HG03432 (cell line): ENCODE data around the gene P2RY11.

Experiments used
- ATAC-seq: cut with Tn5 transposase; IDR thresholded peaks from one replicate; pipeline ENCODE4 v1.9.1; 2021; ENCODE audit warnings: mild to moderate bottlenecking, moderate library complexity; ENCODE audit not compliant: unreplicated experiment

The P2RY11 gene

DNA sequence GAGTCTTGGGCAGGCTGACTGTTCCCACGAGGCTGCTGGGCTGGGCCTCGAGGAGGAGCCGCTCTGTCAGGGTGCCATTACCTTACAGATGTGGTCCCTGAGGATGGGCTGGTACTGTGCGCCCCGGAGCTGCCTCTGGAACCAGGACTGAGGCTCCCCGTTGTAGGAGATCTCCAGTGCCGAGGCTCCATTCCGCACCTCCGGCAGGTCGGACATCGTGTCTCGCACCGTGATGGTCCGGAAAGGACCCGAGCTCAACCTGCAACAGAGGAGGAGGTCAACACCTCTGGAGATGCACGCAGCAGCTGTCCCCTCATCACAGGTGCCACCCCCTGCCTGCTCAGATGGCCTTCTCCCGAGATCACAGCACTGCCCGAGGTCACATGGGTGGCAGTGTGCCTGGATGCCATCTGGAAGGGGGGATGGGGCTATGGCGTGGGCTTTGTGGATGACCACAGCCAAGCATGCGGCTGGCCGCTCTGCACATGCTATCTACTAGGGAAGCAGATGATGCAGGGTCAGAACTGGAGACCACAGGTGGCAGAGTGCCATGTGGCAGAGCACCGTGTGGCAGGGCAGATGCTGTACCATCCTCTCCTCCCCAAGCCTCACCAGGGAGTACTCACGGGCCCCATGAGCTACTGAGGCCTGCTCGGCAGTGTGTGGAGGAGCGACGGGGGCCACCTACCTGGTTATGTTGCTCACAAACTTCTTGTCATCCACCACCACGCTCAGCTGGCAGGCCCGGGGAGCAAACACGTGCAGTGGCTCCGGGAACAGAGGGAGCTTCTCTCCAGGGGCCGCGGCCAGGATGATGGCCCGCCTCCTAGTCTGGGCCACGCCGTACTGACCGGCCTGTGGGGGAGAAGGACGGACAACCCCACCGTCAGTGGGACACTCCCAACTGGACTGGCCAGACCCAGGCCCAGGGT is 26.5 kb downstream of the P2RY11 start:
- ATAC-seq = no peak

DNA sequence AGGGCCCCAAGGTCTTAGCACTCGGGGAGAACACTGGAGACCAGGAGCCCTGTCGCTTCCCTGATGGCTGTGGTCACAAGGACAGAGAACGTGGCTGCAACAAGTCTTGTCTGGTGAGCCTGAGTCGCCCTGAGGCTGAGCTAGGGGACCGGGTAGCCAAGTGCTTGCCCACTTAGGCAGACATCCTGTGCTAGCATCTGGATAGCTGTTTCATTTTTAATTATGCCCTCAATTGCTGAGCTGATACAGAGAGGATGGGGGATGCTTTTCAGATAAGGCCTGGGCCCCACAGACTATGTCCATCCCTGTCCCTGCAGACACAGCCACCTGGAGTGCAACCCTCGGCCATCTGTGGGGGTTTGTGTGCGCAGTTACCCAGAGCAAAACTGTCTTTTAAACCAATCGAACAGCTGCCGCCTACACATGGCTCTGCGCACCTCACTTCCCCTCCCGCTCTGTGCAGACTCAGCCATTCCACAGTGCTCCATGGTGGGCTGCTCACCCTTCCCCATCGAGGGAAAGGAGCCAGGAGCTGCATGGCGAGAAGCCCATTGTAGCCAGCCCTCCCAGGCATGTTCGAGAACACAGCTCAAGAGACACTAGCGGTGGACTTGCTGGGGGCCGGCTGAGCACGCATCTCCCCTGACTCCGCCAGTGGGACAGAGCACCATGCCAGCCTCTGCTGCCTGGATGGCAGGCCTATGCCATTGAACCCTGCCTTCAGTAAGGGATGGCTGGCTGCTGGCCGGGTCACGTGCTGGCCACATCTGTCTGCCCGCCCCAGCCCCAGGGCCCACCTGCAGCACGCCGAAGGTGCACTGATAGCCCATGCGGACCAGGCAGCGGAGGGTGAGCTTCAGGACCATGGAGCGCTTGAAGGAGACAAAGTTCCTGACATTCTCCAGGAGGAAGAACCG is 27.6 kb downstream of the P2RY11 start:
- ATAC-seq = no peak

DNA sequence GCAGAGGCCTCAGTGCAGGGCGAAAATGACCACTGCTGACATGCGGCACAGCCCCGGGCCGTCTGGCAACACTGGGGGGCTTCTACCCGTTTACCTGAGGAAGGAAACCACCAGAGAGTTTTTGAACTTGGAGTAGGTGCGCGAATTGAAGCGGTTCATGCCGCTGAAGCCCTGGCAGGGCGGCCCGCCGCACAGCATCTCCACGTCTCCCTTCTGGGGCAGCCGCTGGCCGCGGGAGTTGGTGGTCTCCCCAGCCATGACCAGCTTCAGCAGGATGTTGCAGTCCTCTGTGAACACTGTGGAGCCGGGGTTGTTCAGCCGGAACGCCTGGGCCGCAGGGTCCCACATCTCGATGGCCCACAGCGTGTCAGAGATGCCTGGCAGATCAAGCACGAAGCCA is 28.5 kb downstream of the P2RY11 start:
- no peak for ATAC-seq

DNA sequence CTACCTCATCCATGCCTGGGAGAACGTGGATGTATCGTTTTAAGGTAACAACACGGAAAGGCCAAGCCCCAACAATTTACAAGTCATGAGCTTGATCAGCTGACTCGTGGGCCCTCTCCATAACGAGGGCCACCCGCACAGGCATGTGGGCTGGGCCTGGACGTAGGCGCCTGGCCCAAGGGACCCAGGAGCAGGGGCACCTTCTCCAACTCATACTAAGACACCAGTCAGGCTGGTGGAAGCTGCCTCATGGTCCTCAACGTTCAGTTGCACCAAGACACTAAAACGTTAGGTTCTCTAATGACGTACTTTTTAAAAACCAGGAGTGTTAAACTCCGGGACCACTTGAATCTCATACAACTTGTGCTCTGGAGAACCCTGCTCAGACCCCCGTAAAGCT is 30.0 kb downstream of the P2RY11 start:
- ATAC-seq = no peak

DNA sequence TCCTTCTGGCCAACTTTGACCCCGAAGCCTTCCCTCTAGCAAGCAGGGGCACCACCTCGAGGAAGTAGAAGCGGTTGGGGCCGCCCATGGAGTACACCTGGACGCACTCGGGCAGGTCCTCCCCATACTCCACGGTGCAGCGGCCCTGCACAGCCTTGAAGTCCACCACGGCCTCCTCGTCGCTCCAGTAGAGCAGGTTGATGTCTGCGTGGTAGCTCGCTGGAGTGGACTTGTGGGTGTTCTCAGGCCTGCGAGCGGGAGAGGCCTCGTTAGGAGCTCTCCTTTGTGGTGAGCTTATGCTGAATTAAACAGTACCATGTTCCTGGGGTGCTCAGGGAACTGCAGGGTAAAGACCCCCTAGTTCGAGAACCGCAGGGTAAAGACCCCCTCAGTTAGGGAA is 30.5 kb downstream of the P2RY11 start:
- ATAC-seq = no peak

DNA sequence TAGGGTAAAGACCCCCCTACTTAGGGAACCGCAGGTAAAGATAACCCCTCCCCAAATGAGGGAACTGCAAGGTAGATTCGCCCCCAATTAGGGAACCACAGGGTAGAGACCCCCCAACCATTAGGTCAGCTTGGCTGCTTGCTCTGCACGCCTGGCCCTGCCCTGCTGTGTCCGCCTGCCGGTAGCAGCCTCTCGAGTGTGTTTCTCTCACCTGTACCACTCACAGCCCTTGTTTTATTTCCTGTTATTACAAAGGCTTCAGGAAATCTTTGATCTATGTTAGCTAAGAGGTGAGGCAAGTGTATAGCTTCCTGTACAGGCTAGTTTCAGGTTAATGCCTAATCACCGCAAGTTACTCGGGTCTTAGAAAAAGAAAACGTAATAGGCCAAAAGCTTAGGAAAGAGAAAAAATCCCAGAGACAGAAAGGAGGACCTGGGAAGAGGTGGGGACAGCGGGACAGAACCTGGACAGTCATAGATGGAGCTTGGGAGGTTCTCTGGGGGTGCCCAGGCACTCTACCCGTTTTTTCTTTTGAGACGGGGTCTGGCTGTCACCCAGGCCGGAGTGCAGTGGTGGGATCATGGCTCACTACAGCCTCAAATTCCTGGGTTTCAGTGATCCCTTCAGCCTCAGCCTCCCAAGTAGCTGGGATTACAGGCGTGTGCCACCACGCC is 31.3 kb downstream of the P2RY11 start:
- no peak for ATAC-seq

DNA sequence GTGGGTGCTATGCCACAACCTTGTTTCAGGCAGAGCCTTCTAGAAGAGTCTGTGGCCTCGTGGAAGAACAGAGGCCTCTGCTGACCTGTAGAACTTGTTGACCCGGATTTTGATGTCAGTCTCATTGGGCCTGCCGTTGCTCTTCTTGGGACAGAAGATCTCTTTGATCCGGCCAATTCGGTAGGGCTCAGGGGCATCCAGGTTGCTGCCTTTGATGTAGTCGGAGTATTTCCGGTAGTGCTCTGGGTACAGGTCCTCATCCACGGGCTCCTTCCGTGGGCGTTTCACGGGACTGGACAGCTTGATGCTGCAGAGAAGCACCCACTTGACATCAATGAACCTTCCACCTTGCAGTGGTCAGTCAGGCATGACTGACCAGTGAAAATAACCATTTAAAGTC is 32.2 kb downstream of the P2RY11 start:
- ATAC-seq = no peak

DNA sequence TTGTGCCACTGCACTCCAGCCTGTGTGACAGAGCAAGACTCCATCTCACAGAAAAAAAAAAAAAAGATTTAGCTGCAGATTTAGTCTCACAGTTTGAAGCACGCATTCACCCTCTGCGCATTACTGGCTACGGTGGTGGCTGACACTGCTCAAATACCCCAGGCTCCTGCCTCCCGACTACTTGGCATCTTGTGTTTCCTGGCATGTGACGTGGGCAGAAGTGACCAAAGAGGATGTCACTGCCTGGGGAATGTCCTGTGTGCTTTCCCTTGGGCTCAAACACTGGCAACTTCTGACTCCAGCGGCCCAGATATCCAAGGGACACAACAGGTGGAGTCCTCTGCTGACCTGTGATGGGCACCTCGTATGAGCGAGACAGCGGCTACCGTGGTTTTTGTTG is 32.9 kb downstream of the P2RY11 start:
- no peak for ATAC-seq

DNA sequence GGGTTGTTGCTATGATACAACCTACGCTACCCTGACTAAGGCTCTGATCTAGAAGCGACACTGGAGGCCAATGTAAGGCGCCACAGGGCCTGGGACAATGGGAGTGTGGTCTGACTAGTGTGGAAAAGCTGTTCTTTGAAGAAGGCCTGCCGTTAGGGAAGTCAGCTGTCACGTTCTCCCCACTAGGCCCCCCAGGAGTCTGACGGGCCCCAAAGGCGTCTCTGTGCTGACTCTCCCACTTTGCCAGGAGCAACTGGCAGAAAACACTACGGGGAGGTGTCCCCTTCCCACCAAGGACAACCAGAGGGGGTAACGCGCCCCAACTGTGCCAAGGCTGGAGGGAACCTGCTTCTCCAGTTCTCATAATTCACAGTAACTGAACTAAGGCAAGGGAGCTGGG is 33.5 kb downstream of the P2RY11 start:
- ATAC-seq = no peak

DNA sequence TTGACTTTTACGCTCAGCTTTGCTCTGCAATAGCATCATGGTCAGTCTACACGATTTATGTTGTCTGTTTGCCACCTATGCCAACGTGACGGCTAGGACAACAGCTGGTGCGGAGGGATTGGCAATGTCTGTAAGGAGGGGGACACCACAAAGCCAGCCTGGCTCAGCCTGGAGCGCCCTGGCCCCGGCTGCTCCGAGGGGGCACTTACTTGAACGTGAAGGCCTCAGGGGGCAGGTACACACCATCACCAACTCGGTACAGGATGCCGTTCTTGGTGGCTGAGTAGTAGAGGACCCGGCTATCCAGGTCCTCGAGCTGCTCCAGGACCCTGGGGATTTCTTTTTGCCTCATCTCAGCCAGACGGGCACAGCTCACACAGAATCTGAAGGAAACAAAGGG is 34.6 kb downstream of the P2RY11 start:
- no peak for ATAC-seq

DNA sequence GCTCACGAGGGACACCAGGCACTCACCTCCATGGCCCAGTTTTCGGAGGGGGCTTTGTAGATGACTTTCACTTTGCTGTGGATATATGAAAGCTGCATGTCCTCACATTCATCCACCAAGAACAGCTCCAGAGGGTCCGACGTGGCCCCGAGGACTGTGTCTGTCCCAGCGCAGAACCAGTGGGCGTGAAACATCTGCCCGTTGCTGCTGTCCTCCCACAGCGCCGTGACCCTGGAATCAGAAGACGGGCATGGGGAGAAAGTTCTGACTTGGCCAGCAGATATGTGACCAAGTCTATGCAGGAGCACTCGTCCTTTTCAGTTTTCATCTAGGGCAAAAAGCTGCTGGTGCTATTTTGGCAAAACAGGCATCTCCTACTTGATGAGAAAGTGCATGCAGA is 37.9 kb downstream of the P2RY11 start:
- no peak for ATAC-seq

DNA sequence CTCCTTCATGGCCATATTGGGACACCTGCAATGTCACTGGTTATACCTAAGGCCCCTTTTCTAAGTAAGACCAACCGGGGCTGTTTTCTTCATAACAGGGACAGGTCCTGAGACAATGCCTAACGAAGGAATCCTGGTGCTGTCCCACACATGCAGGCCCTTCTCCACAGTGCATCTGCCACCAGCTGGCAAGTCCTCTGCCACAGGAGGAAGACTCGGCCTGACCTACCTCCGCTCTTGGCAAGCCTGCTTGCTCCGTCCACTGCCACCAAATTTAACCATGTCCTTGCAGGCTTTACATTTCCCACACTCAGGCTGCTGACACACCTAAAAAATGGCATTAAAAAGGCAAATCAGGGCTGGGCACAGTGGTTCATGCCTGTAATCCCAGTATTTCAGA is 40.0 kb downstream of the P2RY11 start:
- ATAC-seq = no peak

DNA sequence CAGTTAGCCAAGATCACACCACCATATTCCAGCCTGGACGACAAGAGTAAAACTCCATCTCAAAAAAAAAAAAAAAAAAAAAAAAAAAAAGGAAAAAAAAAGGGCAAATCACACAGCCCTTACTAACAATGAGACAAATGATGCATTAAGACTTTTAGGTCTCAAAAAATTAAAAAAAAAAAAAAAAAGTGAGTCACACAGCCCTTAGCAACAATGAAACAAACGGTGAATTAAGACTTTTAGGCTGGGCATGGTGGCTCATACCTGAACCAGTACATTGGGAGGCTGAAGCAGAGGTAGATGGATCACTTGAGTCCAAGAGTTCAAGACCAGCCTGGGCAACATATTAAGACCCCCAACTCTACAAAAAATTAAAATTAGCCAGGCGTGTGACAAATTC is 40.6 kb downstream of the P2RY11 start:
- ATAC-seq = no peak

DNA sequence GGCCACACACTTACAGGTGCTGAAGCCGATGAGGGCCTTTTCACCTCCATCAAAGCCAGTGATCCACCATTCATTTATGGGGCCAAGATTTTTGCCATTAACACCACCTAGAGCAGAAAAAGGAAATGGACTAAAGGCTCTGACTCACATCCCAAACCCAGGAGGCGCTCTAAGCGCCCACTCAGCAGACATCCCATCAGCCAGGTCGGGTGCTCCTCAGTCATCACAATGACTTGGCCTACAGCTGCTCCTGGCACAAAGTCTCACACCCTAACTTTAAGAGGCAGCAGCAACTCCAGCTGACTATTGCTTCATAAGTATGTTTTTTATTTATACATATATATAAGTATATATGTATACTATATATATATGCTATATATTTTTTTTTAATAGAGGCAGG is 44.3 kb downstream of the P2RY11 start:
- ATAC-seq = no peak

DNA sequence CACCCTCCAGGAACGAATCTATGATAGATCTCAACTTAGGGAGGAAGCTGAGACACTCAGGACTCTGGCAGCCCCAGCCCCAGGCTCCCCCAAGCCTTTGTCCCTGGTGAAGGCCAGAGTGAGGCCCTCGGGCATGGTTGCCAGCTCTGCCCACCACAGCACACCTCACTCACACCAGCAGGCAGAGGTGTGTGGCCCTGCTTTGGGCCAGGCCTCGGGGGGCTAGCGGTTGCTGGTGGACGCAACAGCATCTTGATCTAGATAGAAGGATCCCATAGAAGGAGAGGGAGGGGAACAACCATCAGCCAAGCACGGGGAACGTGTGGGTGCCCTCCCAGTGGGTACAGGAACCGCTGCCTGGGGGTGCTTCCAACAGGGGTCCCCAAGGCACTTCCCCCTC is 46.6 kb downstream of the P2RY11 start:
- no peak for ATAC-seq

DNA sequence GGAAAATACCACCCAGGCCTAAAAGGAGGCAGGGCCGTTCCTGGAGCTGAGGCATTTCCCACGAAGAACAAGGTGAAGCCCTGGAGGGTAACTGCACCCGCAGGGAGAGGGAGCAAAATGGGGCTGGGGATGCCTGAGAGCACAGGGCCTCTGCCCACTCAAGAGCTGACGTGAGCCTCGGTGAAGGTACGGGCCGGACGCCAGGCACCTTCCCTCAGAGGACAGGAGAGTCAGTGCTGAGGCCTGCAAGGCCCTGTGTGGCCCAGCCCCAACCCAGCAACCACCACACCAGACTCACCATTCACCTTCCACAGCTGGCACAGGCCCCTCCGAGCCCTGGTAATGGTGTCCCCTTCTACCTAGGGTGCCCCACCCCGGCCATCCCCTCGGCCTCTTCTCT is 47.0 kb downstream of the P2RY11 start:
- no peak for ATAC-seq

DNA sequence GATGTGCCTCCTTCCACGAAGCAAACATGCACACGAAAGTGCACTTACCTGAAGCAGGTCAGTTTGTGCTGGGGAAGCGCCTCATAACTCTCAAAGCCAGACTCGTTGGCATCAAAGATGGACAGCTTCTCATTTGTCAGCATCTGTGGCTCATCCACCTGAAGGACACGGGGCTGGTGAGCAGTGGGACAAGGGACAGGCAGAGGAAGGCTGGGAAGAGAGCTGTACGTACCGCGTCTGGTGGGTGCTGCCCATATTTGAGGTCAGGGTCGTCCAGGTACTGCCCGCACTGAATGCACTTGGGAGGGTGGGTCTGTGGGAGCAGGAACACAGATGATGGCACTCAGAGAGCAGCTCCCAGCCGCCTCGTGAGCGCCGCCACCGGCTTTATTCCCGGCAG is 48.1 kb downstream of the P2RY11 start:
- no peak for ATAC-seq

DNA sequence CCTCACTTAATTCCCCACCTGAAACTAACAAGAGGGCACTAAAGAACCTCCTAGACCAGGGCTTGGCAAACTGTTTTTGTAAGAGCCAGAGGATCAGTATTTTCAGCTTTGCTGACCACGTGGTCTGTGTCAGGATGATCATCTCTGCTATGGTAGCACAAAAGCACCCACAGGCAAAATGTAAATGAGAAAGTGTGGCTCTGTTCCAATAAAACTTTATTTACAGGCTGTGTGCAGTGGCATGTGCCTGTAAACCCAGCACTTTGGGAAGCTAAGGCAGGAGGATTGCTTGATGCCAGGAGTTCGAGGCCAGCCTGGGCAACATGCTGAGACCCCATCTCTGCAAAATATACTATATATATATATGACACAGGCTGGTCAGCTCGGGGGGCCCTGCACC is 52.0 kb downstream of the P2RY11 start:
- ATAC-seq = no peak
